HepG2 (cell line): ENCODE results near the gene RAP2A. TPM values are rescaled to one million over a fixed set of nuclear protein-coding genes. Genes with fewer than 3 reads are reported as not detected.

ENCODE experiments used
- ATAC-seq: fragments of 200-7000 bp; cut with Tn5 transposase; 3 replicates; pipeline ENCODE4 v1.9.1; 2020; ENCODE audit warnings: mild to moderate bottlenecking, moderate library complexity
- BruUV-seq: library from RNA; stranded (reverse); fragments of 400-500 nt; replicated peaks from 2 replicates; lab custom pipeline; 2021; lab: Mats Ljungman, UMichigan
- CTCF ChIA-PET: fragments of 300-600 bp; formaldehyde crosslinking; extraction: SDS; loops from one replicate; lab custom pipeline; 2021; ENCODE audit warnings: low total read pairs, inconsistent platforms, low intra/inter-chr PET ratio; lab: Yijun Ruan, JAX
- POLR2A ChIA-PET: fragments of 350-600 bp; sonication (Branson Sonifier 250); formaldehyde crosslinking; loops from one replicate; lab custom pipeline; 2020; ENCODE audit warnings: antibody characterized with exemption, inconsistent platforms; lab: Yijun Ruan, JAX
- DNase-seq: peaks from one replicate; pipeline ENCODE4 v3.0.0-alpha.2; 2015; ENCODE audit warnings: low spot score
- FAIRE-seq: peaks from 3 replicates; lab custom pipeline; 2011; peaks lifted over from hg19 to GRCh38; lab: Jason Lieb, UNC
- H2AFZ ChIP-seq: one replicate; pipeline ENCODE4 v1.6.1; 2011; ENCODE audit warnings: low read length, inconsistent platforms
- H3K27ac ChIP-seq: fragments of 300-600 bp; 3 replicates; pipeline ENCODE4 v1.8.0; 2011; ENCODE audit warnings: mixed run types, mild to moderate bottlenecking, mixed read lengths, low read length, inconsistent platforms; ENCODE audit not compliant: insufficient read depth; ENCODE audit errors: extremely low read length
- H3K27me3 ChIP-seq, 2 experiments: fragments of 200-600 bp in 1 of 2; 2 replicates in 1 of 2; 3 replicates in 1 of 2; pipeline versions ENCODE4 v1.6.0 to v1.8.0; 2011; ENCODE audit warnings: low read length in 2 of 2, mild to moderate bottlenecking in 2 of 2, moderate library complexity in 2 of 2, inconsistent platforms in 1 of 2; ENCODE audit not compliant: insufficient read depth in 2 of 2, control insufficient read depth in 1 of 2
- H3K36me3 ChIP-seq, 2 experiments: fragments of 200-600 bp in 1 of 2; replicated peaks in 1 of 2; 2 replicates in 1 of 2; 3 replicates in 1 of 2; pipeline versions ENCODE4 v1.5.1 to v1.8.0; 2011; ENCODE audit warnings: low read length in 2 of 2, inconsistent platforms in 1 of 2; ENCODE audit not compliant: insufficient read depth in 2 of 2, control insufficient read depth in 1 of 2
- H3K4me1 ChIP-seq: 2 replicates; pipeline ENCODE4 v1.5.1; 2012; ENCODE audit warnings: low read length, inconsistent platforms; ENCODE audit not compliant: insufficient read depth
- H3K4me2 ChIP-seq: 2 replicates; pipeline ENCODE4 v1.6.0; 2011; ENCODE audit warnings: low read depth, low read length, inconsistent platforms
- H3K4me3 ChIP-seq, 3 experiments: fragments of 200-600 bp in 1 of 3; sonication (generic), shearing (Covaris generic) in 1 of 3; replicated peaks in 1 of 3; 2 replicates each; pipeline ENCODE4 v1.5.1; 2011 to 2016; ENCODE audit warnings: low read length in 3 of 3, inconsistent platforms in 2 of 3, low read depth in 2 of 3, mild to moderate bottlenecking in 2 of 3, control low read depth in 1 of 3, mixed read lengths in 1 of 3; ENCODE audit not compliant: insufficient read depth in 1 of 3
- H3K79me2 ChIP-seq: one replicate; pipeline ENCODE4 v1.6.1; 2011; ENCODE audit warnings: low read length, inconsistent platforms; ENCODE audit not compliant: insufficient read depth
- H3K9ac ChIP-seq: 2 replicates; pipeline ENCODE4 v1.6.0; 2011; ENCODE audit warnings: mild to moderate bottlenecking, low read depth, low read length, inconsistent platforms; ENCODE audit not compliant: insufficient read depth
- H3K9me3 ChIP-seq: 2 replicates; pipeline ENCODE4 v1.5.1; 2012; ENCODE audit warnings: mild to moderate bottlenecking, low read length
- H4K20me1 ChIP-seq: 2 replicates; pipeline ENCODE4 v1.6.0; 2011; ENCODE audit warnings: inconsistent platforms, mild to moderate bottlenecking, low read length, moderate library complexity; ENCODE audit not compliant: insufficient read depth
- AHDC1 ChIP-seq: sonication (generic); formaldehyde crosslinking; IDR thresholded peaks from 2 replicates; pipeline ENCODE4 v1.5.1; 2020; ENCODE audit warnings: mild to moderate bottlenecking, missing genetic modification reagents, borderline replicate concordance
- ATF3 ChIP-seq: sonication (generic); formaldehyde crosslinking; IDR thresholded peaks from 2 replicates; pipeline ENCODE4 v1.4.0; 2020; ENCODE audit warnings: missing genetic modification reagents
- CERS6 ChIP-seq: sonication (generic); formaldehyde crosslinking; IDR thresholded peaks from 2 replicates; pipeline ENCODE4 v1.5.0; 2020; ENCODE audit warnings: missing genetic modification reagents
- DMTF1 ChIP-seq: sonication (generic); formaldehyde crosslinking; IDR thresholded peaks from 2 replicates; pipeline ENCODE4 v1.4.0; 2020; ENCODE audit warnings: mild to moderate bottlenecking, missing genetic modification reagents
- ELF3 ChIP-seq: IDR thresholded peaks from 2 replicates; pipeline ENCODE4 v1.6.1; 2016; ENCODE audit warnings: missing genetic modification reagents, missing compliant biosample characterization
- FUBP1 ChIP-seq: sonication (generic); formaldehyde crosslinking; IDR thresholded peaks from 2 replicates; pipeline ENCODE4 v1.5.1; 2020; ENCODE audit warnings: missing genetic modification reagents, mild to moderate bottlenecking, borderline replicate concordance
- MAX ChIP-seq: IDR thresholded peaks from 2 replicates; pipeline ENCODE4 v1.6.1; 2012; ENCODE audit warnings: inconsistent platforms
- MXI1 ChIP-seq: IDR thresholded peaks from 3 replicates; pipeline ENCODE4 v1.6.1; 2012; ENCODE audit warnings: low read depth, low read length, inconsistent platforms, borderline replicate concordance
- NFE2L1 ChIP-seq: sonication (generic); formaldehyde crosslinking; IDR thresholded peaks from 2 replicates; pipeline ENCODE4 v1.4.0; 2020; ENCODE audit warnings: missing genetic modification reagents, mild to moderate bottlenecking, borderline replicate concordance
- PHF5A ChIP-seq: IDR thresholded peaks from one replicate; pipeline ENCODE4 v1.6.1; 2018; ENCODE audit warnings: low read depth, missing genetic modification reagents; ENCODE audit not compliant: unreplicated experiment
- RFX3 ChIP-seq: IDR thresholded peaks from 2 replicates; pipeline ENCODE4 v1.6.1; 2016; ENCODE audit warnings: missing biosample characterization, missing genetic modification reagents
- ZFY ChIP-seq: sonication (generic); formaldehyde crosslinking; IDR thresholded peaks from 2 replicates; pipeline ENCODE4 v1.4.0; 2020; ENCODE audit warnings: missing genetic modification reagents
- WGBS: methylation state at CpG from one replicate; pipeline ENCODE4 v1.1.6; 2017; ENCODE audit warnings: low lambda C conversion rate; 5-methylcytosine and 5-hydroxymethylcytosine counted together
- in situ Hi-C: cut with HindIII; loops from 2 replicates; pipeline ENCODE4 v1.10.0; 2017; ENCODE audit warnings: low pct_unique_long_range_greater_than_20kb; ENCODE audit not compliant: extremely low pct_ligation_motif_present
- intact Hi-C: fragments of 100-400 bp; cut with micrococcal nuclease; formaldehyde crosslinking; loops from one replicate; pipeline ENCODE4 v1.10.0; 2022; ENCODE audit not compliant: unreplicated experiment
- polyA plus RNA-seq, 8 experiments: library from polyadenylated mRNA; depleted of rRNA in 3 of 8; stranded (reverse) in 7 of 8; unstranded in 1 of 8; fragments of >200 nt; fragmentation: Illumina TruSeq in 4 of 8; extraction: Trizol in 4 of 8; gene quantifications; 2 replicates each; pipeline versions ENCODE4 v1.2.1 to v1.2.3, GENCODE V29; 2011 to 2016; ENCODE audit warnings: low read depth in 4 of 8, missing spikeins in 1 of 8, mixed read lengths in 1 of 8; ENCODE audit not compliant: insufficient read depth in 1 of 8
- total RNA-seq, 5 experiments: library from RNA; depleted of rRNA; stranded (reverse); fragments of >200 nt; fragmentation: Illumina TruSeq; extraction: Trizol; gene quantifications; 2 replicates each; pipeline ENCODE4 v1.2.3, GENCODE V29; 2016; ENCODE audit warnings: low read depth in 1 of 5

Gene RAP2A
- total and polyA plus RNA-seq, 2 of the 13 experiments (the other 11 are each of a cell fraction or from before 2014, with no cell fraction given), result 9.9 to 23.1 TPM

- FAIRE-seq (no peak), ATAC-seq (no peak), DNase-seq (no peak)
- Histone ChIP-seq H3K27me3 (no peaks in the 10 kb centered on the region), H2AFZ (no peak overlapping the region), H3K4me2 (peak overlapping the region; percentile 93; the same call in 1 of the 2 replicates), H4K20me1 (no peaks in the 10 kb centered on the region), H3K79me2 (peaks cover 19% of the 10 kb centered on the region), H3K4me3 (no peak overlapping the region), H3K4me1 (peaks cover 39% of the 10 kb centered on the region), H3K27ac (no peak overlapping the region), H3K36me3 (no peaks in the 10 kb centered on the region), H3K9me3 (no peaks in the 10 kb centered on the region), H3K9ac (no peak overlapping the region)
- CTCF ChIA-PET, result no interaction called here
- intact Hi-C loops, result loop anchor here (10.0 kb wide), 1 partner anchor 206 kb away; the partner anchor contains the start of gene MBNL2
- WGBS, result 65% methylated on average over 4 of the region's 4 CpGs
- BruUV-seq, result no TSS peak
- in situ Hi-C loops, result loop anchor here (5.0 kb wide), 1 partner anchor 146 kb away; no protein-coding TSS in a partner anchor
- POLR2A ChIA-PET, result no interaction called here
- TF ChIP-seq ELF3 (CRISPR knock-in tag) (no peak), MXI1 (no peak), NFE2L1 (no peak), DMTF1 (no peak), PHF5A (CRISPR knock-in tag) (no peak), FUBP1 (CRISPR knock-in tag) (no peak), AHDC1 (CRISPR knock-in tag) (no peak), CERS6 (CRISPR knock-in tag) (no peak), RFX3 (no peak), ZFY (CRISPR knock-in tag) (no peak), ATF3 (CRISPR knock-in tag) (no peak), MAX (no peak)
These were observed 2.7 kb upstream of the RAP2A start for GRCh38 chr13:97431171-97431764.
